HG02588 (cell line): Measurements from ENCODE around the gene FOXL1.

Experiments used
- ATAC-seq: cut with Tn5 transposase; IDR thresholded peaks from one replicate; pipeline ENCODE4 v1.9.1; 2021; ENCODE audit warnings: mild to moderate bottlenecking, moderate library complexity; ENCODE audit not compliant: unreplicated experiment

The FOXL1 gene

GRCh38 chr16:86547286-86547685, 31.1 kb upstream of the FOXL1 start:
- ATAC-seq: no peak

- no peak for ATAC-seq
Measured at GRCh38 chr16:86549076-86549892, 29.1 kb upstream of the FOXL1 start.

- ATAC-seq: no peak
Measured at GRCh38 chr16:86549893-86550190, 28.5 kb upstream of the FOXL1 start.

GRCh38 chr16:86550281-86550680, 28.1 kb upstream of the FOXL1 start:
- no peak for ATAC-seq

- ATAC-seq: no peak
Measured at GRCh38 chr16:86553356-86553755, 25.0 kb upstream of the FOXL1 start.

- no peak for ATAC-seq
Measured at GRCh38 chr16:86554599-86554916, 23.8 kb upstream of the FOXL1 start.

- peak; percentile 83 for ATAC-seq
Measured at GRCh38 chr16:86554917-86555703, 23.2 kb upstream of the FOXL1 start, which contains the start of gene MTHFSD. Gene MTHFSD (minus strand): TSS chr16:86555235. CDS start chr16:86555184, 51 bp downstream.

GRCh38 chr16:86555704-86556075, 22.7 kb upstream of the FOXL1 start:
- ATAC-seq: no peak

GRCh38 chr16:86556576-86556975, 21.8 kb upstream of the FOXL1 start:
- ATAC-seq: no peak

- no peak for ATAC-seq
Measured at GRCh38 chr16:86557587-86557986, 20.8 kb upstream of the FOXL1 start.

- ATAC-seq: no peak
Measured at GRCh38 chr16:86558355-86559193, 19.8 kb upstream of the FOXL1 start.

- no peak for ATAC-seq
Measured at GRCh38 chr16:86559802-86560305, 18.5 kb upstream of the FOXL1 start.

- ATAC-seq: no peak
Measured at GRCh38 chr16:86562356-86562755, 16.0 kb upstream of the FOXL1 start.

GRCh38 chr16:86563469-86564345, 14.6 kb upstream of the FOXL1 start:
- ATAC-seq: no peak

- ATAC-seq: no peak
Measured at GRCh38 chr16:86565181-86565631, 13.1 kb upstream of the FOXL1 start.

GRCh38 chr16:86565644-86566511, 12.5 kb upstream of the FOXL1 start:
- ATAC-seq: no peak

- ATAC-seq: no peak
Measured at GRCh38 chr16:86566601-86566965, 11.8 kb upstream of the FOXL1 start, which contains the start of gene FOXC2. Gene FOXC2 (plus strand): TSS chr16:86566829. CDS start chr16:86567336, 507 bp downstream.

- ATAC-seq: no peak
Measured at GRCh38 chr16:86566966-86567700, 11.2 kb upstream of the FOXL1 start.
